Neural cell (in vitro differentiated cells): Measurements from ENCODE around the gene C10orf143. TPM values are rescaled to one million over a fixed set of nuclear protein-coding genes. Genes with fewer than 3 reads are reported as not detected.

Source experiments
- H2AFZ ChIP-seq: fragments of 200-600, 300-800 bp; sonication (generic), shearing (Covaris generic); 2 replicates; pipeline ENCODE4 v1.6.0; 2014; ENCODE audit warnings: low read depth, mild to moderate bottlenecking, antibody characterized with exemption, low read length, moderate library complexity
- H3F3A ChIP-seq: fragments of 200-600 bp; shearing (Covaris generic); 2 replicates; pipeline ENCODE4 v1.6.1; 2016; ENCODE audit warnings: mild to moderate bottlenecking, moderate library complexity, mixed read lengths, antibody characterized with exemption, low read length; ENCODE audit not compliant: insufficient read depth, poor library complexity, severe bottlenecking
- H3K27ac ChIP-seq: fragments of 200-600, 300-800 bp; sonication (generic), shearing (Covaris generic); 2 replicates; pipeline ENCODE4 v1.5.1; 2014; ENCODE audit warnings: mild to moderate bottlenecking, low read length, moderate library complexity
- H3K27me3 ChIP-seq: fragments of 300-800, 200-600 bp; sonication (generic), shearing (Covaris generic); 2 replicates; pipeline ENCODE4 v1.6.0; 2014; ENCODE audit warnings: mild to moderate bottlenecking, low read depth, low read length, moderate library complexity; ENCODE audit not compliant: insufficient read depth
- H3K36me3 ChIP-seq: fragments of 300-800, 200-600 bp; sonication (generic), shearing (Covaris generic); 2 replicates; pipeline ENCODE4 v1.5.1; 2014; ENCODE audit warnings: mild to moderate bottlenecking, antibody characterized with exemption, low read length, moderate library complexity; ENCODE audit not compliant: insufficient read depth
- H3K4me2 ChIP-seq: fragments of 300-800, 200-600 bp; sonication (generic), shearing (Covaris generic); 2 replicates; pipeline ENCODE4 v1.6.0; 2014; ENCODE audit warnings: mild to moderate bottlenecking, low read length
- H3K4me3 ChIP-seq: fragments of 300-800, 200-600 bp; sonication (generic), shearing (Covaris generic); 2 replicates; pipeline ENCODE4 v1.5.1; 2014; ENCODE audit warnings: mild to moderate bottlenecking, low read length, moderate library complexity
- H3K79me2 ChIP-seq: fragments of 200-600 bp; shearing (Covaris generic); replicated peaks from 2 replicates; pipeline ENCODE4 v1.6.0; 2014; ENCODE audit warnings: mild to moderate bottlenecking, low read length, moderate library complexity; ENCODE audit not compliant: insufficient read depth
- H3K9ac ChIP-seq: fragments of 300-800, 200-600 bp; sonication (generic), shearing (Covaris generic); 2 replicates; pipeline ENCODE4 v1.6.1; 2016; ENCODE audit warnings: mild to moderate bottlenecking, low read length, mixed read lengths
- H3K9me2 ChIP-seq: fragments of 200-600 bp; shearing (Covaris generic); 2 replicates; pipeline ENCODE4 v1.6.1; 2016; ENCODE audit warnings: mild to moderate bottlenecking, low read length, mixed read lengths; ENCODE audit not compliant: insufficient read depth
- H3K9me3 ChIP-seq: fragments of 200-600, 300-800 bp; sonication (generic), shearing (Covaris generic); 2 replicates; pipeline ENCODE4 v1.6.1; 2016; ENCODE audit warnings: mild to moderate bottlenecking, mixed run types, low read length, moderate library complexity, mixed read lengths
- H4K20me1 ChIP-seq: fragments of 200-600 bp; shearing (Covaris generic); 2 replicates; pipeline ENCODE4 v1.6.1; 2016; ENCODE audit warnings: mild to moderate bottlenecking, mixed run types; ENCODE audit not compliant: insufficient read depth
- CTCF ChIP-seq: fragments of 450-650 bp; IDR thresholded peaks from 2 replicates; pipeline ENCODE4 v1.5.1; 2014; ENCODE audit warnings: antibody characterized with exemption, mild to moderate bottlenecking, moderate library complexity; ENCODE audit not compliant: poor library complexity, severe bottlenecking
- EP300 ChIP-seq: fragments of 450-650 bp; conservative IDR thresholded peaks from 2 replicates; pipeline ENCODE4 v1.6.1; 2014; ENCODE audit warnings: antibody characterized with exemption, mild to moderate bottlenecking, moderate library complexity; ENCODE audit not compliant: poor library complexity, severe bottlenecking
- EZH2 ChIP-seq: fragments of 200-600, 300-800 bp; shearing (Covaris generic), sonication (generic); IDR thresholded peaks from 2 replicates; pipeline ENCODE4 v1.6.1; 2014; ENCODE audit warnings: antibody characterized with exemption, low read length, borderline replicate concordance, mild to moderate bottlenecking; ENCODE audit not compliant: insufficient read depth, poor library complexity, severe bottlenecking
- MXI1 ChIP-seq: fragments of 450-650 bp; conservative IDR thresholded peaks from 2 replicates; pipeline ENCODE4 v1.6.1; 2014; ENCODE audit warnings: antibody characterized with exemption, mild to moderate bottlenecking; ENCODE audit not compliant: poor library complexity, severe bottlenecking
- POLR2AphosphoS5 ChIP-seq: IDR thresholded peaks from 2 replicates; pipeline ENCODE4 v1.6.1; 2012
- RAD21 ChIP-seq: fragments of 450-650 bp; conservative IDR thresholded peaks from 2 replicates; pipeline ENCODE4 v1.6.1; 2014; ENCODE audit warnings: antibody characterized with exemption, mild to moderate bottlenecking, moderate library complexity
- REST ChIP-seq: IDR thresholded peaks from 2 replicates; pipeline ENCODE4 v1.6.1; 2012; ENCODE audit warnings: borderline replicate concordance
- SMC3 ChIP-seq: fragments of 450-650 bp; conservative IDR thresholded peaks from 2 replicates; pipeline ENCODE4 v1.6.1; 2014; ENCODE audit warnings: antibody characterized with exemption, mild to moderate bottlenecking, moderate library complexity; ENCODE audit not compliant: poor library complexity
- TAF1 ChIP-seq: IDR thresholded peaks from 2 replicates; pipeline ENCODE4 v1.6.1; 2012; ENCODE audit warnings: low read depth
- polyA plus RNA-seq: library from polyadenylated mRNA; depleted of rRNA; stranded (reverse); fragments of >200 nt; gene quantifications from 2 replicates; pipeline ENCODE4 v1.2.3, GENCODE V29; 2014

The C10orf143 gene
- polyA plus RNA-seq, 1 donor from 2014 or later = 1.4 TPM

GRCh38 chr10:130049987-130050386 is 60.6 kb downstream of the C10orf143 start:
- no peak overlapping the region for H3K9ac ChIP-seq
- H3K27me3 ChIP-seq = no peaks in the 10 kb centered on the region
- H3K27ac ChIP-seq = no peak overlapping the region
- H4K20me1 ChIP-seq = no peaks in the 10 kb centered on the region
- no peak overlapping the region for H3K4me3 ChIP-seq
- H3K9me3 ChIP-seq = peaks cover 6% of the 10 kb centered on the region
- H3K36me3 ChIP-seq = no peaks in the 10 kb centered on the region
- H3K9me2 ChIP-seq = no peaks in the 10 kb centered on the region
- H3K4me2 ChIP-seq = no peak overlapping the region
- no peak overlapping the region for H2AFZ ChIP-seq
- no peaks in the 10 kb centered on the region for H3F3A ChIP-seq
- TF ChIP-seq CTCF (no peak), POLR2AphosphoS5 (no peak), TAF1 (no peak), SMC3 (no peak), EZH2 (no peak), RAD21 (no peak), REST (no peak), EP300 (no peak), MXI1 (no peak)
- no peaks in the 10 kb centered on the region for H3K79me2 ChIP-seq

- no peak overlapping the region for H3K4me2 ChIP-seq
- H3K4me3 ChIP-seq = no peak overlapping the region
- H3K79me2 ChIP-seq = no peaks in the 10 kb centered on the region
- no peaks in the 10 kb centered on the region for H3K27me3 ChIP-seq
- no peaks in the 10 kb centered on the region for H3K9me2 ChIP-seq
- H3K9me3 ChIP-seq = peaks cover 5% of the 10 kb centered on the region
- no peak for TF ChIP-seq REST
- no peaks in the 10 kb centered on the region for H3F3A ChIP-seq
- no peaks in the 10 kb centered on the region for H3K36me3 ChIP-seq
- no peak overlapping the region for H3K9ac ChIP-seq
- H3K27ac ChIP-seq = no peak overlapping the region
- no peaks in the 10 kb centered on the region for H4K20me1 ChIP-seq
- H2AFZ ChIP-seq = no peak overlapping the region
Measured at GRCh38 chr10:130049244-130049643, 61.4 kb downstream of the C10orf143 start.
